ENCODE data around the gene NEK4. TPM values are rescaled to one million over a fixed set of nuclear protein-coding genes. Genes with fewer than 3 reads are reported as not detected.
"Not testable (repeated sequence)": the region's sequence is repeated elsewhere in the genome, so short reads cannot be mapped to it uniquely, and the experiment has no call there.

Gene NEK4
- polyA plus RNA-seq, 12 donors: 8.7 to 17.8 (median 11.3) TPM; not detected in 1

GRCh38 chr3:52739730-52740129 lies 31.0 kb downstream of the NEK4 start:
- no peak for DNase-seq

GRCh38 chr3:52733256-52733891 lies 37.4 kb downstream of the NEK4 start:
- DNase-seq: no peak

GRCh38 chr3:52731590-52731989 lies 39.1 kb downstream of the NEK4 start:
- no peak for DNase-seq

GRCh38 chr3:52730681-52731080 lies 40.1 kb downstream of the NEK4 start:
- no peak for DNase-seq

- not testable (repeated sequence) for DNase-seq
Observed at GRCh38 chr3:52728753-52729152, 42.0 kb downstream of the NEK4 start.

- DNase-seq: no peak
Observed at GRCh38 chr3:52724511-52724910, 46.2 kb downstream of the NEK4 start.

- DNase-seq: no peak
Observed at GRCh38 chr3:52723935-52724334, 46.8 kb downstream of the NEK4 start.

GRCh38 chr3:52722491-52722890 lies 48.2 kb downstream of the NEK4 start:
- no peak for DNase-seq

GRCh38 chr3:52721730-52722008 lies 49.1 kb downstream of the NEK4 start:
- no peak for DNase-seq

GRCh38 chr3:52721002-52721729 lies 49.6 kb downstream of the NEK4 start:
- DNase-seq: no peak

- no peak for DNase-seq
Observed at GRCh38 chr3:52719618-52720017, 51.1 kb downstream of the NEK4 start.

- DNase-seq: no peak
Observed at GRCh38 chr3:52715714-52716305, 54.9 kb downstream of the NEK4 start.

- DNase-seq: no peak
Observed at GRCh38 chr3:52714335-52715302, 56.1 kb downstream of the NEK4 start.

GRCh38 chr3:52712291-52713212 lies 58.2 kb downstream of the NEK4 start:
- no peak for DNase-seq

- no peak for DNase-seq
Observed at GRCh38 chr3:52710512-52710911, 60.2 kb downstream of the NEK4 start.

- DNase-seq: no peak
Observed at GRCh38 chr3:52707585-52707984, 63.2 kb downstream of the NEK4 start.

GRCh38 chr3:52705688-52706686 lies 64.8 kb downstream of the NEK4 start, which contains the start of the genes GLT8D1 and SPCS1:
Gene GLT8D1 (minus strand): TSS chr3:52705791. CDS start chr3:52700460, 5,331 bp downstream.
Gene SPCS1 (plus strand): TSS chr3:52706106. CDS start chr3:52706247, 141 bp downstream.
- peak; percentile 92 for DNase-seq

GRCh38 chr3:52705438-52705687 lies 65.4 kb downstream of the NEK4 start:
- DNase-seq: no peak

- DNase-seq: peak; percentile 43
Observed at GRCh38 chr3:52704611-52705437, 65.9 kb downstream of the NEK4 start.

Data from muscle of arm (tissue), 12 donors.